ACC112 (cell line): ENCODE results near the gene CD53.
"Not testable (repeated sequence)": the region's sequence is repeated elsewhere in the genome, so short reads cannot be mapped to it uniquely, and the experiment has no call there.

ENCODE experiments used
- H2AFZ ChIP-seq: fragments of 200-600 bp; sonication (generic); one replicate; pipeline ENCODE4 v1.6.0; 2017; ENCODE audit warnings: antibody characterized with exemption, low read length; ENCODE audit not compliant: unreplicated experiment
- H3K27ac ChIP-seq: fragments of 200-600 bp; sonication (generic); 2 replicates; pipeline ENCODE4 v1.5.1; 2014; ENCODE audit warnings: low read depth, mild to moderate bottlenecking, antibody characterized with exemption, low read length, moderate library complexity
- H3K27me3 ChIP-seq: fragments of 200-600 bp; sonication (generic); 2 replicates; pipeline ENCODE4 v1.6.1; 2014; ENCODE audit warnings: mild to moderate bottlenecking, antibody characterized with exemption, low read length, moderate library complexity, mixed read lengths; ENCODE audit not compliant: insufficient read depth
- H3K36me3 ChIP-seq: fragments of 200-600 bp; sonication (generic); 2 replicates; pipeline ENCODE4 v1.6.1; 2016; ENCODE audit warnings: mild to moderate bottlenecking, antibody characterized with exemption, low read length, moderate library complexity, mixed read lengths; ENCODE audit not compliant: insufficient read depth
- H3K4me1 ChIP-seq: fragments of 200-600 bp; sonication (generic); one replicate; pipeline ENCODE4 v1.6.1; 2016; ENCODE audit warnings: low read length, mixed read lengths; ENCODE audit not compliant: insufficient read depth, unreplicated experiment, control insufficient read depth
- H3K4me3 ChIP-seq: fragments of 200-600 bp; sonication (generic); 2 replicates; pipeline ENCODE4 v1.5.1; 2014; ENCODE audit warnings: mild to moderate bottlenecking, low read depth, low read length
- H3K79me2 ChIP-seq: fragments of 200-600 bp; sonication (generic); one replicate; pipeline ENCODE4 v1.6.0; 2016; ENCODE audit warnings: low read length; ENCODE audit not compliant: control insufficient read depth, unreplicated experiment, insufficient read depth

CD53 gene, protein sequence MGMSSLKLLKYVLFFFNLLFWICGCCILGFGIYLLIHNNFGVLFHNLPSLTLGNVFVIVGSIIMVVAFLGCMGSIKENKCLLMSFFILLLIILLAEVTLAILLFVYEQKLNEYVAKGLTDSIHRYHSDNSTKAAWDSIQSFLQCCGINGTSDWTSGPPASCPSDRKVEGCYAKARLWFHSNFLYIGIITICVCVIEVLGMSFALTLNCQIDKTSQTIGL

DNA sequence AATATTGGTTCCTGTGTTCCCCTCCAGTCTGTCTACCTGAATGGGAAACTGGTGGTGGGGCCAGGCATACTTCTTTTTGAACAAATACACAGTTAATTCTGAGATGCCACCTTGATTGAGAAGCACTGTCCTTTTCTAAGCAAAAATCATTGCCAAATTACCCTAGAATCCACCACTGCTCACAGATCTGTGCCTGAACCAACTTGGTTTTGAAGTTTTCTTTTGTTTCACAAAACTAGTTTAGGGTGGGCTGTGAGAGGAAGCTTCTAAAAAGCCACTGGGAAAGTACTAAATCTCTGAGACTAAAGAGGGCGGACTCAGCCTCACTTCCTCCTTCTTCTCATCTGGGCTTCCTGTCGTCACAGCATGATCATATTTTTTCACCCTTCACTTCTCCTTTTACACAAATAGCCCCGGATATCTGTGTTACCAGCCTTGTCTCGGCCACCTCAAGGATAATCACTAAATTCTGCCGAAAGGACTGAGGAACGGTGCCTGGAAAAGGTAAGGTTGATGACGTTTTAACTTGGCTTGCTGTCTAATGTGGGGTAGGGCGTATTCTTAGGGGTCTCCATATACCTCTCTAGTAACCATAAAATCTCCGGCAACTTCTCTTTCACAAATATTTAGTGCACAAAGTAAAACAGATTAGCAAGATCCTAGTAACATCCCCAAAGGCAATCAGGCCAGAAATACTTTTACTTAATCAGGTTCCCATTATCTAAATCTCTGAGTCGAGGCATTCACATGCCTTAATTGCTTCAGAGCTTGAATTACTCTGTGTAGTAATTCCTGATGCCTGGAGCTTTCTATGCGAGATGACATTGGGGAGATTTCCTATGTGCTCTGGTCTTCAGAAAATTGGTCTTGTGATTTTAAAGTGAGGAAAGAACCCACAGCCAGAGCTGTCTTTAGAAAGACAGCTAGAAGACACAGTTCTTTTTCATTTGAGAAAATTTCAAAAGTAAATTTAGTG, at the start of gene CD53:
TSS of gene CD53 (plus strand) at position 404 of the 976 bp plus-strand sequence. CDS start 18,261 bp downstream, outside the sequence.
- Histone ChIP-seq H3K27me3 (peaks cover 88% of the 10 kb centered on the region), H3K4me3 (no peak within 1 kb of the TSS), H3K27ac (no peak within 1 kb of the TSS), H3K4me1 (no peaks in the 10 kb centered on the region), H3K79me2 (no peaks in the 10 kb centered on the region), H2AFZ (no peak within 1 kb of the TSS), H3K36me3 (no peaks in the 10 kb centered on the region)

DNA sequence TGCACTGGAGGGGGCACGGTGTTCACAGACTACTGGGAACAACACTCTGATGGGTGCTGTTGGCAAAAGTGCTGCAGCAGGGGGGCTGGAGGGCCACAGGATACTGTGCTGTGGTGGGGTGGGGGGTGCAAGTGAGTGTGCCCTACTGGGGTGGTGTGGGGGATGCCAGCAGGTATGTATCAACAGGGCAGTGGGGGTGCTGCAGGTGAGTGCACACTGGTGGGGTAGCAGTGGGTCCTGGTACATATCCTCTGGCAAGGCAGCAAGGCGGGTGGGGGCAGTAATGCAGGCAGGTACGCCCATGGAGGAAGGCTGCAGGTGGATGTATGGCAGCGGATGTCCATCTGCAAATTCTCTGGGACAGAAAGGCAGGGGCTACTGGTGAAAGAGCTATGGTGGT, 48.8 kb upstream of the CD53 start:
- Histone ChIP-seq H3K36me3 (no peaks in the 10 kb centered on the region), H3K79me2 (no peaks in the 10 kb centered on the region), H3K27me3 (peaks cover 19% of the 10 kb centered on the region), H3K4me3 (no peak overlapping the region), H2AFZ (no peak overlapping the region), H3K4me1 (no peaks in the 10 kb centered on the region), H3K27ac (no peak overlapping the region)

DNA sequence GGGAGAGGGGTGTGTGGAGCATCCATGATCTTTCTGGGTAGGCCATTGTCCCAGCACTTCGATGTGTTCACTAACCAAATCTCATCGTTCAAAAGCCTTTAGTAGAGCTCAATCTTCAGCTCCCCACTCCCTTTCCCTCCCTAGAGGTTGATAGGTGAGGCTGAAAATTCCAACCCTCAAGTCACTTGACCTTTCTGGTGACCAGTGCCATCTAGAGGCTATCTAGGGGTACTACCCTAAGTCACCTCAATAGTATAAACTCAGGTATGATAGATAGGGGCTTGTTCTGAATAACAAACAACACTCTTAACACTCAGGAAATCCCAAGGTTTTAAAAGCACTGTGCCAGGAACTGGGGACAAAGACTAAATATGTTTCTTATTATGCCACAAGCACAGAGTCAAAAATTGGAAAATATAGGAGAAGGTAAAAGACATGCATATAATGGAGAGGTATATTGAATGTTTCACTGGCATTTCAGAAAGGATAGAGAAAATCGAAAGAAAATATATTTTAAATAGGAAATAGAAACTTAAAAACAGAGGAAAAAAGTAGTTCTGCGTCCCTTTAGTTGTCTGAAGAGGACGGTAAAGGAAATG, 42.9 kb upstream of the CD53 start:
- Histone ChIP-seq H2AFZ (no peak overlapping the region), H3K4me3 (no peak overlapping the region)

DNA sequence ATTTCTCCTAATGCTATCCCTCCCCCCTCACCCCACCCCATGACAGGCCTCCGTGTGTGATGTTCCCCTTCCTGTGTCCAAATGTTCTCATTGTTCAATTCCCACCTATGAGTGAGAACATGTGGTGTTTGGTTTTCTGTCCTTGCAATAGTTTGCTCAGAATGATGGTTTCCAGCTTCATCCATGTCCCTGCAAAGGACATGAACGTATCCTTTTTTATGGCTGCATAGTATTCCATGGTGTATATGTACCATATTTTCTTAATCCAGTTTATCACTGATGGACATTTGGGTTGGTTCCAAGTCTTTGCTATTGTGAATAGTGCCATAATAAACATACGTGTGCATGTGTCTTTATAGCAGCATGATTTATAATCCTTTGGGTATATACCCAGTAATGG, 39.2 kb upstream of the CD53 start:
- not testable (repeated sequence) for H3K36me3 ChIP-seq, H3K79me2 ChIP-seq, H2AFZ ChIP-seq, H3K27ac ChIP-seq, H3K4me1 ChIP-seq, H3K4me3 ChIP-seq
- peaks cover 39% of the 10 kb centered on the region for H3K27me3 ChIP-seq

More for the DNA sequence above, 42.9 kb upstream of the CD53 start:
- Histone ChIP-seq H3K27me3 (peaks cover 26% of the 10 kb centered on the region), H3K79me2 (no peaks in the 10 kb centered on the region), H3K36me3 (no peaks in the 10 kb centered on the region), H3K27ac (no peak overlapping the region), H3K4me1 (no peaks in the 10 kb centered on the region)

DNA sequence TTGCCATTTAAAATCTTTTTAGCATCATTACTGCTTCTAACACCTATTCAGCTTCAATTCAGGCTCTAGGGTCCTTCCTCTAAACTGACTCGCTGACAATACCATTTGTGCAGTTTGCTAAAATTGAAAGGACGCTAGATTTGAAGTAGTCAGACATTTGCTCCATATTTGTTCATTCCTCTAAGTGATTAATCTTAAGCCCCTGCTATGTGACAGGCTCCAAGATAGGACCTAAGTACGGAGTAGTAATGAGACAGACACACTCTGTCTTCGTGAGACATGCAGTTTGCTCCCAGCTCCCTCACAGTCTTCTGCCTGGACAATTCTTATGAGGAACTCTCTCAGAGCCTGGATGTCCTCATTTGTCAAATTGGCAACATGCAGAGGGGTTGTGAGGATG, 26.1 kb upstream of the CD53 start:
- no peaks in the 10 kb centered on the region for H3K79me2 ChIP-seq
- no peaks in the 10 kb centered on the region for H3K36me3 ChIP-seq
- no peaks in the 10 kb centered on the region for H3K4me1 ChIP-seq
- H3K4me3 ChIP-seq, result no peak overlapping the region
- peaks cover 59% of the 10 kb centered on the region for H3K27me3 ChIP-seq
- H3K27ac ChIP-seq, result no peak overlapping the region
- H2AFZ ChIP-seq, result no peak overlapping the region

DNA sequence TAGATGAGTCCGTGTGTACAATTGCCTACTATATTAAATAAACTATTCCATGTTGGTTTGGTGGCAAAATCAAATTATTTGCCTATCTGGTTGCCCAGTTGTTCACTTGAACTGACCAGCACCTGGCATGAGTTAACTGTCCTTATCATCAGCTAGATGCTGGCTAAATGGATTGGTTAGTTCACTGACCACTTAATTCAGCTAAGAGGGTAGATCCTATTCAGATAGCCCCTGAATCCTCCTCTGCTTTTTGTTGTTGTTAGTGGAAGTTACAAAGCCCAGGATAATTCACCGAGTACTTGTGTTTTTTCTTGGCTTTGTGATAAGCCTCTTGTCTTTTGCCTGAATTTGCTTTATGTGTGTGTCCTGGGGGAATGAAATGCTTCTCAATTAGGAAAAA, 22.8 kb upstream of the CD53 start:
- Histone ChIP-seq H3K27me3 (peaks cover 63% of the 10 kb centered on the region), H3K79me2 (no peaks in the 10 kb centered on the region), H3K36me3 (no peaks in the 10 kb centered on the region), H3K4me1 (no peaks in the 10 kb centered on the region), H3K4me3 (no peak overlapping the region), H2AFZ (no peak overlapping the region), H3K27ac (no peak overlapping the region)

DNA sequence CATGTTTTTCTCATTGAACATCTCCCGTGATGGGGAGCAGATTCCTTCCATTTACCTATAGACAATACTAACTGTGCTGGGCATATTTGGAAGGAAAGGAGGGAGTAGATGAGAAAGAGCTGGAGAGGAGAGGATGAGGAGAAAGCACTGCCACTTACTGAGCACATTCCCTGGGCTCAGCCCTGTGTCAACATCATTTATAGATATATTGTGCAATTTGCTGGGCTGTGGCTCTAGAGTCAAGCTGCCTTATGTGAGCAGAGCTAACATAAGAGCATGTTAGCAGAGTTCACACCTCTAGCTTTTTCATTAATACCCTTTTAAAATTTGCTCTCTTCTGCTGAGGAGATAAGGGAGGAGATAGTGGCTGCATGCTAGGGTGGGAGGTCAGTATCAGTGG, 22.3 kb upstream of the CD53 start:
- Histone ChIP-seq H2AFZ (no peak overlapping the region), H3K27me3 (peaks cover 66% of the 10 kb centered on the region), H3K27ac (no peak overlapping the region), H3K4me3 (no peak overlapping the region), H3K79me2 (no peaks in the 10 kb centered on the region), H3K36me3 (no peaks in the 10 kb centered on the region), H3K4me1 (no peaks in the 10 kb centered on the region)

DNA sequence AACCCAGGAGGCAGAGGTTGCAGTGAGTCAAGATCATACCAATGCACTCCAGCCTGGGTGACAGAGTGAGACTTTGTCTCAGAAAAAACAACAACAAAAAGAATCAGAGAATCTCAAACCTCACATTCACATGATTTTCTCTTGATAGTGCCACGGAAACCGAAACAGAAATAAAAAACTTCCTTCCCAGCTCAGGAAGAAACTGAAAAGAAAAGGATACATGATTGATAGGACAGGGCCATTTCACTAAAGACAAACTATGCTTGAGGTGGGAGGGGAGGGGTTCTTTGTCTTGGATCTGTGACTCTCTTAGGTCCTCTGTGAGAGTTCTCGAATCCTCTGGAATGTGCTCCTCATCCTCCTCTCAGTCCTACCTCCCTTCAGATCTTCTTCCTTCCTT, 19.8 kb upstream of the CD53 start:
- no peaks in the 10 kb centered on the region for H3K4me1 ChIP-seq
- no peaks in the 10 kb centered on the region for H3K79me2 ChIP-seq
- H3K27me3 ChIP-seq, result peaks cover 69% of the 10 kb centered on the region
- H2AFZ ChIP-seq, result no peak overlapping the region
- H3K27ac ChIP-seq, result no peak overlapping the region
- H3K4me3 ChIP-seq, result no peak overlapping the region
- no peaks in the 10 kb centered on the region for H3K36me3 ChIP-seq

DNA sequence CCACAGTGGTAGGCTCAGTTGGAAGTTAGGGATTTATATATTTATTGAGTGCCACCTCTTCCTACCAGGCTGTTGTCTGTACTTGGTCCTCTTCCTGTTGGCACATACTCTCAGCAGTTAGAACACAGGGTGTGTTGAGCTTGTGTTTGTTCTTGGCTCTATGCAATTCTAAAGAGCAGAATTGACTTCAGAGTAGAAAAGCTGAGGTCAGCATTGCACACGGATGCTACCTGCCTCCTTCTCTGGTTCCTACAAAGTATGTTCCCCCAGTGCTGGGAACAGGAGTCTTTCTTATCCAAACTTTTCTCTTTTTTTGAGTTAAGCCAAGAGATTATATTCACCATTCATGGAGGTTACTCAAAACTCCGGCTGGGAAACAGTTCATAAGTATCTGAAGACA, 16.5 kb upstream of the CD53 start:
- no peaks in the 10 kb centered on the region for H3K36me3 ChIP-seq
- H3K27ac ChIP-seq, result no peak overlapping the region
- no peak overlapping the region for H3K4me3 ChIP-seq
- H3K27me3 ChIP-seq, result peaks cover 43% of the 10 kb centered on the region
- H2AFZ ChIP-seq, result no peak overlapping the region
- no peaks in the 10 kb centered on the region for H3K4me1 ChIP-seq
- H3K79me2 ChIP-seq, result no peaks in the 10 kb centered on the region

DNA sequence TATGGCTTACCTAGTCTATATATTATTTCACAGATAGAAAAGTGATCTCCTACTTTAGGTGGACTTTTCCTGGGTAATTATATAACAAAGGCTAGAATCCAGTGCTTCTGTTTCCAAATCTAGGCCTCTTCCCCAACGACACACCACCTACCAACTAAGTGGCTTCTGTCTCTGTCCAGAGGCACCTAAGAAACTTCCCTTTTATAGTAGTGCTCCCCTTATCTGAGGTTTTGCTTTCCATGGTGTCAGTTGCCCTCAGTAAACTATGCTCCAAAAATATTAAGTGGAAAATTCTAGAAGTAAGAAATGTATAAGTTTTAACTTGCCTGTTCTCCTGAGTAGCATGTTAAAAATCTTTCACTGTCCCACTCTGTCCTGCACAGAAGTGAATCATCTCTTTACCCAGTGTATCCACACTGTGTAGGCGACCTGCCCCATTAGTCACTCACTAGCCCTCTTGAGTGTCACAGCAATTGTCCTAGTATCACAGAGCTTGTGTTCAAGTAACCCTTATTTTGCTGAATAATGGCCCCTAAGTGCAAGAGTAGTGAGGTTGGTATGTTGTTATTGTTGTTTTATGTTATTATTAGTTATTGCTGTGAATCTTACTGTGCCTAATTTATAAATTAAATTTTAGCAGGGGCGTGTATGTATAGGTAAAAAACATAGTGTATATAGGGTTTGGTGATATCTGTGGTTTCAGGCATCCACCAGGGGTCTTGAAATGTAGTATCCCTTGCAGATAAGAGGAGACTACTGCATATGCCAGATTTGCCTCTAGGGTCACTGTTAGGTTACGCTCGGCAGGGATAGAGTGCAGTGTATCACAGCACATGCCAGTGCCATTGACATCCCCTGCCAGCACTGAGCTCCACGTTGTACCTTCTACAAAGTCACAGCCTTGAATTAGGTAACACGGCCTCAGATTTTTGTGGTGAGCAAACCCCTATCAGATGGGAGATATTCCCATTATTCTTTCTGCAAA, 14.7 kb upstream of the CD53 start:
- Histone ChIP-seq H3K36me3 (no peaks in the 10 kb centered on the region), H3K4me3 (no peak overlapping the region), H3K27me3 (peaks cover 28% of the 10 kb centered on the region), H3K4me1 (no peaks in the 10 kb centered on the region), H3K27ac (no peak overlapping the region), H2AFZ (no peak overlapping the region), H3K79me2 (no peaks in the 10 kb centered on the region)
